NCI-H524 (cell line): ENCODE data around the gene CHPT1.
A peak's percentile ranks its signal among the peaks of the same experiment; 100 is the strongest.
"Not testable (repeated sequence)": the region's sequence is repeated elsewhere in the genome, so short reads cannot be mapped to it uniquely, and the experiment has no call there.

Source experiments
- DNase-seq, 2 experiments: peaks; one replicate each; lab custom pipeline; 2025; lab: John Stamatoyannopoulos, UW

CHPT1 gene

DNA sequence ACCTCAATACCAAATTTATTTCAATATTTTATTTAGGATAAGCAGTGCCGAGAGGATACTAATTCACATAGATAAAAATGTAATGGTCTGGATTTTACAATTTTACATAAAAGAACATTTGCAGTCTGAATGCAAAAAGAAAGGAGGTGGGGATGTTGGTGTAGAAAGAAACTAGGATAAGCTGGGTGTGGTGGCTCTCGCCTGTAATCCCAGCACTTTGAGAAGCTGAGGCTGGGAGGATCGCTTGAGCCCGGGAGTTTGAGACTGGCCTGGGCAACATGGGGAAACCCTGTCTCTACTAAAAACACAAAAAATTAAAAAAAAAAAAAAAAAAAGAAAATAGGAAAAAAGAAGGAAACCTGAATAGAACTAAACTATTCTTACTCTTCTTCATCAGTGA lies 25.0 kb downstream of the CHPT1 start:
- DNase-seq: no peak

DNA sequence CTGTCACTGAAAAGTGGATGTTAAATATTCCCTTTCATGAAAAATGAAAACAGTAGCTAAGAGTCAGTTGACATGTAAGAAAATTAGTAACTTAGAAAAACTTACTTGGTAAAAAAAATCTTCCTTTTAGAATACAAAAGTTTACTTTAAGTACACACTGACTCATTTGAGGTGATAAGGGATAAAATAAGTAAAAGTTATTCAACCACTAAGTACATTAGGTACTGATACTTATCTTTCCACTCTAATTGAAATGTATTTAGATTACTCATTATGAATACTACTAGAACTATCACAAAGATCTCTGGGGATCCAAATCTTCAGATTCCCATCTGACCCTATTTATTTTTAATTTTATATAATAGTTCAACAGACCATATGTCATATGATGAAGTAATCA lies 29.7 kb downstream of the CHPT1 start:
- no peak for DNase-seq

DNA sequence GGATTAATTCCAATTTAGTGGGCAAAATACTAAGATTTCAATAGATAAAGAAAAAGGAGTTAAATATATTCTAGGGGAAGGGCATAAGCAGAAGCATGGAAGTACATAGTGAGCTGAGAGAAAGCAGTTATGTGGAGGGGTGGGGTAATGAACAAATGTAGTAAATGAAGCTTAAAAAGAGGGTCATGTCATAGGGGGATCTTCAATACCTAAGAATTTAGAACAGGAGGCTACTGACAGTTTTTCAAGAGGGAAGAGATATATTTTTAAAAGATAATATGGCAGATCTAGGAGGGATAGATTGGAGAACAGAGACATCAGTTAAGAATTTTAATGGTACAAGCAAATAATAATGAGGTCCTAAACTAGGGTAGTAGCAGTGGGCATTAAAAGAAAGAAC lies 32.4 kb downstream of the CHPT1 start:
- DNase-seq: no peak

DNA sequence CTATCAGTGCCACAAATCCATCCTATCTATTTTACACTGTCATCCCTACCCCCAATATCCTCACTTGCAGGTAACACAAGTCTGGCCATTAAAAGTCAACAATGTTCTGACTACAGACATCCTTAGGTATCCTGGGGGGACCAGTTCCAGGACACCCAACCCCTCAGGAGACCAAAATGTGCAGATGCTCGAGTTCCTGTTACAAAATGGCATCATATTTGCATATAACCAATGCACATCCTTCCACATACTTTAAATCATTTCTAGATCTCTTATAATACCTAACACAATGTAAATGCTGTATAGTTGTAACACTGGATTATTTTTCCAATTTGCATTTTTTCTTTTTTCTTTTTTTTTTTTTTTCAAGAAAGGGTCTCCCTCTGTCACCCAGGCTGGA lies 34.9 kb downstream of the CHPT1 start:
- DNase-seq: no peak

DNA sequence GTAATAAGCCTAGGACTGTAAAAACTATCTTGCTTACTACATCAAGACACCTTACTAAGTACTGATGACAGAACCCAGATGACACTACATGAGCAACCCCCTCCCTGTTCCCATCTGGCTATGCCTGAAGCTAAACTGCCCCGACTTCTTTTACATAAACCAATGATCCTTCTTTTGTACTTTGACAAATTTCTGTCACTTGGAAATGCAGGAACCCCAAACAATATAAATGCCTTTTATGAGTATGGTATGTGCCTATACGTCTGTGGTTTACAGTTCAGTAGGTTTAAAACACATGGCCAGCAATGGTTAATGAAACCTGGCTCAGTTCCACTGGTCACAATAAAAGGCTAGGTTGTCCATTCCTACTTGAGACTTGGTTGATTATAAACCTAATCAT lies 35.7 kb downstream of the CHPT1 start:
- DNase-seq: no peak

DNA sequence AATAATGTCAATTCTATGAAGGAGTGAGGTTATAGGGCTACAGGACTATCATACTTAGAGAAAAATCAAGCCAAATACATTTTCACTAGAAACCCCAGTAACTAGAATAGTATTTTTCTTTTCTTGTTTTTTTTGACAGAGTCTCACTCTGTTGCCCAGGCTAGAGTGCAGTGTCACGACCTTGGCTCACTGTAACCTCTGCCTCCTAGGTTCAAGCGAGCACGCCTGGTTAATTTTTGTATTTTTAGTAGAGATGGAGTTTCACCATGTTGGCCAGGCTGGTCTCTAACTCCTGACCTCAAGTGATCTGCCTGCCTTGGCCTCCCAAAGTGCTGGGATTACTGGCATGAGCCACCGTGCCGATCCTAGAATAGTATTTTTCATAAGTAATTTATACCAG lies 37.0 kb downstream of the CHPT1 start:
- DNase-seq: not testable (repeated sequence)

DNA sequence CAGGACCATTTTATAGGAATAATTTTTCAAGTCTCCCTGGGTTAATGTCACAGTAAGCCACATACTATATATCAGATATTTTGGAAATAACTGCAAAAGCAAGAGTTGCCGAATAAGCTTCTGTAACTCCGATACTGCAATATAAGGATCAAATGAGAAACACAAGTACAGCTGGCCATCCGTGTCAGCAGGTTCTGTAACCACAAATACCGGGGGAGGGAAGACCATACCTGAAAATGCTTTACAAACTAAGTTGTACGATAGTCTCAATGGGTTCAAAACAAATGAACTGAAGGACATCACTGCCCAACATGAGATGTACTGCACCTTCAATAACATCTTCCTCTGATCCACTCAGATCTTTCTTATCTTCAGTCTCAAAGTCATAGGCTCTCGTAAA lies 40.0 kb downstream of the CHPT1 start:
- DNase-seq: no peak

DNA sequence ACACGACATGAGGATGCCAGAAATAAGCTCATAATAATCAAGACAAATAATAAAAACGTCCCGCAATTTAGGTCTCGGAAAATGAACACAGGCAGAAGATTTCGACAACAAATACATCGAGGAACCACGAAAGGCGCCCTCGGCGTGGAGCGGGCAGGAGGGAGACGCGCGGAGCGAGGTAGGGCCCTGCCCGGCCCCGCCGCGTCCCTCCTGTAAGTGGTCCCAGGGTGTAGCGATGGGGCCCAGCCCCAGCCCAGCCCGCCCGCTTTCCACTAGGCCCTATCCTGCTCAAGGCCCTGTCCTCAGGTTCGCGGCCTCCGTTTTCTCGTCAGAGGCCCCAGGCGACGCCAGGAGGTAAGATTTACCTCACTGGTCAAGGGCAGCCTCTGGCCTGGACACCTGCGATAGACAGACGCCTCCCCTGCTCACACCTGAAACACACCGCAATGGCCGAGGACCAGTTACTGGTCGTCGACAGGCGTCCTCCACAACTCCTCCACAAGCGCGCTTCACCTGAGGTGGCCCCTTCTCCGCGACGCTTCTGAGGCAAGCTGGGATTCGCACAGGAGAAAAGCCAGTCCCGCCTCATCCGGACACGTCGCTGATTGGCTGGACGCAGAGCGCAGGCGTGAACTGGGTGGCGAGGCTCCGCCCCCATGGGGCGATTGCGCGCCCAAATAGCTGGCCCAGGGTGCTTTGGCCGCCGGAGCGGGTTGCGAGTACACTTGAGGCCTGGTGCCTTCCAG lies 41.7 kb downstream of the CHPT1 start, which contains the start of gene SYCP3:
SYCP3 (minus strand) TSS at position 543 of the 746 bp plus-strand sequence. CDS start 1,527 bp downstream, outside the sequence.
- DNase-seq: no peak

DNA sequence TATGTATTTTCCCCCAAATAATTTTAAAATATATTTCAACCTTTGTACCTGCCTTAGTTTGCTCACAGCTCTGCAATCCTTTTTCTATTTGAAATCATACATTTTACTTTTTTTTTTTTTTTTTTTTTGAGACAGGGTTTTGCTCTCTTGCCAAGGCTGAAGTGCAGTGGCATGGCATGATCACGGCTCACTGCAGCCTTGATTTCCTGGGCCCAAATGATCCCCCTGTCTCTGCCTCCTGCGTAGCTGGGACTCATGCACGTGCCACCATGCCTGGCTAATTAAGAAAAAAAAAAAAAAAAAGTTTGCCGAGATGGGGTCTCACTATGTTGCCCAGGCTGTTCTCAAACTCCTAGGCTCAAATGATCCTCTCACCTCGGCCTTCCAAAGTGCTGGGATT lies 43.1 kb downstream of the CHPT1 start:
- no peak for DNase-seq

DNA sequence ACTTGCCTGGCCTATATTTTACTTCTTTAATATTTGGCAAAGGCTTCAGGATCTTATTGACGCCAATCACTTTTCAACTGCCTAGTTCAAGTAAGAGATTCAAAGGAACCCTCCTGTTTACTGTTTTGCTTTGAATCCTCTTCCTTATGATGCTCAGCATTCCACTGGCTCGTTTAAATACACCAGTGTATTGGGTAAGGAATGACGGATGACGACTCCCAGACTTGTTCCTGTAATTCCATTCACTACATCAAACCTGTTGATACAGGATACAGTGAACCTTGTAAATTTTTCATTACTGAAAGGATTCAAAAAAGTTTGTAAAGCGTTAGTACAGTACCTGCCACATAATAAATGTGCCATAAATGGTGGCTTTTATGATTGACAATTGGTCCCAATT lies 43.5 kb downstream of the CHPT1 start:
- DNase-seq: no peak

DNA sequence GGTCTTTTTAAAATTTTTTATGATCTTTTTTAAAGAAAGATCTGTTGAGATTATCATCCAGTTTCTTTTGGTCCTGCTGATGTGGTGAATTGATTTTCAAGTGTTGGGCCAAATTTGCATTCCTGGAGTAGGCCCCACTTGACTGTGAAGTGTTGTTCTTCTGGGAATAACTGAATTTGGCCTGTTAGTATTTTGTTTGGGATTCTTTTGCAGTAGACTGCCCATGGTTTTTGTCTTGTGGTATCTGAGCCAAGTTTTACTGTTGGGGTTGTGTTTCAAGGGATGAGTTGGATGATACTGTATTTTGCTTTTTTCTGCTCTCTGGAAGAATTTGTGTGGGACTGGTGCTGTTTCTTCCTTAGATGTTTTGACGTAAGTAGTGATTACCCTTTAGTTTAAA lies 45.8 kb downstream of the CHPT1 start:
- DNase-seq: no peak

DNA sequence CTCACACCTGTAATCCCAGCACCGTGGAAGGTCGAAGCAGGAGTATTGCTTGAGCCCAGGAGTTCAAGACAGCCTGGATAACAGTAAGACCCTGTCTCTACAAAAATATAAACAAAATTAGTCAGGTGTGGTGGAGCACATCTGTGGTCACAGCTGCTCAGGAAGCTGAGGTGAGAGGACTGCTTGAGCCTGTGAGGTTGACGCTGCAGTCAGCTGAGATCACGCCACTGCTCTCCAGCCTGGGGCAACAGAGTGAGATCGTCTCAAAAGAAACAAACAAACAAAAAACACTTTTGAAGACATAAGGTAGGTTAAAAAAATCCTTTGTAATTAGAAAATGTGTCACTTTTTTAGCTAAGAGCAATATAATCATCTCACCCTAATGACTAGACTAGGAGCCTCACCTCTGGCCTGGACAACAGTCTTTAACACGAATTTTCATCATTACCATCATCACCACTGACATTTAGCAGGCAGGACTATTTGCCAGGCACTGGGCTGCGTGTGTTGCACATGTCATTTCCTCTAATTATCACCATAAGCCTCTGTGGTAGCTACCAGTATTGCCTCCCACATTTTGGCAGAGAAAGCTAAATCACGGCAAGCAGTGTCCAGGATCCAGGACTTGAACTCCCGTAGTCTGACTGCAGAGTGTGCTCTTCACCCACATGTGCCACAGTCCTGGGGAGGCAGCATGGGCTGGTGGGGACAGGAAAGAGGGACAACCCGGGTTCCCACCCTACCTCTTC lies 46.5 kb downstream of the CHPT1 start:
- no peak for DNase-seq

DNA sequence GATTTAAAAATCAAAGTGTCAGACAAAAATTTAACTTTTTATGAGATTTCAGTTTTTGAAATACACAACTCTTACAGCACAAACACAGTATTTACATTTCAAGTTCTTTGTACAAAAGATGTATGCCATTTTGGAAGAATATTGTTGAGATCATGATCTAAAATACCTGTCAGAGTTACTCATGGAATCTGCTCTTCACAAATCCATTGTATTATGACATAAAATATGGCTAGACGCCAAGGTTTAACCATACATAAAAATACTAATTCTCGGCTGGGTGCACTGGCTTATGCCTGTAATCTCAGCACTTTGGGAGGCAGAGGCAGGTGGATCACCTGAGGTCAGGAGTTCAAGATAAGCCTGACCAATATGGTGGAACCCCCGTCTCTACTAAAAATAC lies 48.0 kb downstream of the CHPT1 start:
- DNase-seq: no peak

DNA sequence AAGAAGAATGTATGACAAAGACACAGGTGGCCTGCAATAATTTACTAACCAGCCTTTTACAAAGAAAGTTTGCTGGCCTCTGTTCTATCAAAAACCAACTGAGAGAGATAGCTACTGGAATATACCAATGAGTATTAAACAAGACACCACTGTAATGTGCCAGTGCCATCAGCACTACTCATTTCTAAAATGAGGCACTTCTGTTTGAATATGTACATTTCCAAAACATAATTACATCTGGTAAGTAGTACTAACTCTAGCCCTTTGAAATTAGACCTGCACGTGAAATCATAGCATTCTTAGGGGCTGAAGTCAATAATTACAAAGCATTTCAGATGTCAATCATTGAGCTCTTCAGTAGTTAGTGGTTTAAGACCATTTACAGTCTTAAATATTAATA lies 48.8 kb downstream of the CHPT1 start:
- DNase-seq: no peak

DNA sequence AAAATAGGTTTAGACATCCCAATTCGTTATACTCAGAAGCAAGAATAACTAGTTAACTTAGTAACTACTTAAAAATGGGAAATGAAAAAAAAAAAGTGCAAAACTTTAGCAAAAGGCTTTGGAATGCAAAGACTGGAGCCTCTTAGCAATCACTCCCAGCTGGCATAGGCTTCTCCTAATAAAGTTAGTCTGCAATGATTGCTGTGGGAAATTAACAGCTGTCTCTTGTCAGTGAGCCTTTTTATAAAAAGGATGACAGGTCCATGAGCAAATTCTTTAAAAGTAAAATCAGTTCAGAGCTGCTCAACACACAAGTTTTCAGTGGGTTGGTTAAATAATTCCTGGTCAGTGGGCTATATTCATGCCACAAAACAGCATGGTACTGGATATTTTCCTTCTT lies 49.2 kb downstream of the CHPT1 start:
- no peak for DNase-seq

DNA sequence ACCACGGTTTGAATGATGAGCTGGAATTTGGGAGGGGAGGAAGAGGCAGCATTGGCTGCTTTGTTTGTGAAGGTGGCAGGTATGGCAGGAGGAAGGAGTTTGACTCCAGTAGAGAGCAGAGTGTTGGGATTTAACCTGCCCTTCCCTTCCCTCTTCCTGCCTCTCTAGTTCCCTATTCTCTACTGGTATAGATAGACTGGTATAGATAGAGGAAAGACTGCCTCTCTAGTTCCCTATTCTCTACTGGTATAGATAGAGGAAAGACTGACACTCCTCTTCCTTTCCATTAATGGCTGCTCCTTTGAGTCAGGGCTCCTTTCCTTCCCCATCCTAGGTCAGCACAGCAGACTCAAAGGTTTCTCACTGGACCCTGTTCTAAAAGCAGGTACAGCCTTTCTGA lies 50.3 kb downstream of the CHPT1 start:
- DNase-seq: no peak

DNA sequence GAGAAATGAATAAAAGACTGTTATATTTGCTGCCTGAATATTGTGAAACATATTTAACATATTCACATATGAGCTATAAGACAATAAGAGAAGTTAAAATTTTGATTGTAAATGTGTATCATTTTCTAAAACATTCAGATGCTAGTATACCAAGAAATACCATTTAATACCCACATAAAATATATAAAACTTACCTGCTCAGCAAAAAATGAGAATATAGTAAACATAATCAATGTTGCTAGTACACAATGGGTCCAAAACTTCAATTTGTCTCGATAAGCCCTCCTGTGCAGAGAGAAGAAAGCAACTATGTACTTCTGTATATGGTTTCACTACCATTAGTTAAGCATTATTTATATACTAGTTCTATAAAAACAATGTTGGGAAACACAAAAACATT lies 51.5 kb downstream of the CHPT1 start:
- no peak for DNase-seq

DNA sequence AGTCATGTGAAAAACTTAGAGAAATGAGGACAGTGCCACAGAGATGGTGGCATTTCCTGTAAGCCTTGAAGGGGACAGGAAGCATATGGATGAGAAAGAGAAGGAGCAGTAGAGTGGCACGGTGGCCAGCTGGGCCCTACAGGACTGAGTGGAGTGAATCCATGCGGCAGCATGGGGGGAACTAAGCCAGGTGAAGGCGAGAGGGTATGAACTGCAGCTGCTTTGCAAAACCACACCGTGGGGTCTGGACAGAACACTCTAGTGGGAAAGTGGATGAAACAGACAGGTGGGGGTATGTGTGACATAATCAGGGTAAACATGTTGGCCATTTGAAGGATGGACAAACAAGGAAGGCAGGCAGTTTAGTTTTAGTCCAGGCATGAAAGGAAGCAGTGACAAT lies 52.2 kb downstream of the CHPT1 start:
- DNase-seq: peak; percentile 2 to 52

DNA sequence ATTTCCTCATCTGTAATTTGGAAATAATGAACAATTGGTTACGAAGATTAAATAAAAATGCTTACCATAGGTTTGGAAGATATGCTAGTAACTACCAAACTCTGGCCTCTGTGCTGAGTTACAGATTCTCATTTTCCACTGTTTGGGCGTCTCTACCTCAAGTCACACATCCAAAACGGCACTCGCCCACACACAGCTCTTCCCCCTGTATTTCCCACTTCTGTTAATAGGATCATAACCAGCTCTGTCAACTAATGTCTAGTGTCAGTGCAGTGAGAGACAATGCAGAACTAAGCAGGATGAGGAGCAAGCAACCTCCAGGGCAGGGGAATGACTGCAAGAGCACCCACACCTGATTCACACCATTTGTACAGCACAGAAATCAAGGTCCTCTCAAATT lies 52.7 kb downstream of the CHPT1 start:
- no peak for DNase-seq

DNA sequence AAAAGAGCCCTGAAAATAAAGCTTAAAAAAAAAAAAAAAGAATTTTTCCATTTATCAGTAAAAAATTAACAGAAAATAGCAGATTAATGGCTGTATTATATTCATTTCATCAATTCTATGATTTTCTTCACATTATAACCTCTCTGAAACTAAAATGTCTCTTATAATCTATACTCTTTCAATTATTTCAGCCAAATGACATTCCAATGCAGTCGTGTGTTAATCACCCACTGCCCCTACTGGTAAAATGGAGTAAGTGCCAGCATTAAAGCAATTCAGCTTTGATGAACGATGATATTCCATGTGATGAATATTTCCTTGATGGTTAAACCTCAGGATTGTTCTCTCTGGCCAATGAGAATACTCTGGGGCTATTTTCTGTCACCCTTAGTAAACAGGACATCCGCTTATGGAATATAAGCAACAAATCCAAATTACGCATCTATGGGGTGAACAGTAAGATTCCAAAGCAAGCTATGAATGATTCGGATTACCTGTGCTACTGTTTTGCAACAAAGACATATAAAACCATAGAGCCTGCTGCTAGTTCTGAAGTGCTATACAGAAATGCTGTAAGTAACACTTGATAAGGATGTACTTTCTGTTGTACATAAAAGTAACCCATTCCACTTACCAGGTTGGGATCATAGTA lies 62.1 kb downstream of the CHPT1 start:
- DNase-seq: peak; percentile 8 to 12

DNA sequence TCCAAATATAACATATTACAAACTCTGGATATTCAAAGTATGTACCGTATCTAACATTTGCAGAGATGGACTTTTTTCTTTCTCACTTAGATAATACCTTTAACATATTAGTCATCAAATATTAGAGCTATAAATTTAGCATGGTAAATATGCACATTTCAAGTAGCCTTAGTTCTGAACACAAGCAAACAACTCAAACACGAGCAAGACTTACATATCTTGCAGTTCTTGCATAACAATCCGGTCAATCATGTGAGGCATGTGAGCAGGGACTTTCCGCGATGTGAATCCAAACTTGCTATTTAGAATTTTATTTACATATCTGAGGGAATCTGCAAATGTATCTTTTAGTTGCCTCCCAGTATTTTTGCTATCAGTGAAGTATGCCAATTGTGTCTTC lies 63.9 kb downstream of the CHPT1 start:
- no peak for DNase-seq

DNA sequence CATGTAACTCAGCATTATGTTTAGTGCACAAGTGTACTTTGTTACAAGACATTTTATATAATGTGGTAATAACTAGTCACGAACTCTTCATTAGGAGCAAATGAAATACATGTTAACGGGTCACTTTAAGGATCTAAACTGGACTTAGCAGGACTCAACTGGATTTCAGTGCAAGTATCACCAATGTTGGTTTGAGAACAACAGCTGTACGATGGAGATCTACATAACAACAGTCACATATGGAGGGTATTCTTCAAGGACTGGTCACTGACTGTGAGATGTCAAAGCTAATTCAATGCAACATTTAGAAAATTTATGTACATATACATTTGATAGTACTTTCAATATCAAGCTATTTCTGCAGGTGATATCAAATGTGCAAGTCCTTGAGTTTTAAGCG lies 64.3 kb downstream of the CHPT1 start:
- DNase-seq: no peak

DNA sequence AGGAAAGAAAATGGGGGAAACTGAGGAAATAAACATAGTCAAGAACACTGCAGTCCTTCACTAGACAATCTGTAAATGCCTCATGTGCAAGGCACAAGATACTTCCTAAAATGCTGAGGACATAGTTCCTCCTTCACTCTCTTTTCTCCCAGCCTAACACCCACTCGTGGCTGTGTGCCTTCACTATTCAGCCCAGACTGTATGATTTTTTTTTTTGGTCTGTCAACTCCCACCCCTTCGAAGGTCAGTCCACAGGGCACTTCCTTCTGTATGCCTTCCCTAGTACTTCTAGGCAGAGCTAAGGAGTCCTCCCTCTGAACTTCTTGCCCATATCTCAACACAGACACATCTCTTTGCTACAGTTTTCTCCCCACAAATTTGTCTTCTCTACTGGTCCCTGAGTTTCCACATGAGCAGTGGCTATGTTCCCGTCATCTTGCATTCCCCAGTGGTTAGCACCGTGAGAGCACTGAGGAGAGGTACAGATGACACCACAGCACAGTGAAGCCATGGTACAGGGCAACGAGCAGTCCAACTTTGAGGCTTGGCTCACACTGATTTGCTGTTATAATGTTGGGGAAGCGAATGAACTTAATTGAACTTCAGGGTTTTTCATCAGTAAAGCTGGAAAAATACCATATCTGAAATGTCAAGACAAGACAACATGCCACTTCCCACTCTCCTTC lies 65.9 kb downstream of the CHPT1 start:
- no peak for DNase-seq
